HG03520 (cell line): Measurements from ENCODE around the gene TNFRSF13B.
"Not testable (repeated sequence)": the region's sequence is repeated elsewhere in the genome, so short reads cannot be mapped to it uniquely, and the experiment has no call there.

Experiments
- ATAC-seq: cut with Tn5 transposase; IDR thresholded peaks from one replicate; pipeline ENCODE4 v1.9.1; 2021; ENCODE audit warnings: mild to moderate bottlenecking, moderate library complexity; ENCODE audit not compliant: unreplicated experiment

TNFRSF13B gene

DNA sequence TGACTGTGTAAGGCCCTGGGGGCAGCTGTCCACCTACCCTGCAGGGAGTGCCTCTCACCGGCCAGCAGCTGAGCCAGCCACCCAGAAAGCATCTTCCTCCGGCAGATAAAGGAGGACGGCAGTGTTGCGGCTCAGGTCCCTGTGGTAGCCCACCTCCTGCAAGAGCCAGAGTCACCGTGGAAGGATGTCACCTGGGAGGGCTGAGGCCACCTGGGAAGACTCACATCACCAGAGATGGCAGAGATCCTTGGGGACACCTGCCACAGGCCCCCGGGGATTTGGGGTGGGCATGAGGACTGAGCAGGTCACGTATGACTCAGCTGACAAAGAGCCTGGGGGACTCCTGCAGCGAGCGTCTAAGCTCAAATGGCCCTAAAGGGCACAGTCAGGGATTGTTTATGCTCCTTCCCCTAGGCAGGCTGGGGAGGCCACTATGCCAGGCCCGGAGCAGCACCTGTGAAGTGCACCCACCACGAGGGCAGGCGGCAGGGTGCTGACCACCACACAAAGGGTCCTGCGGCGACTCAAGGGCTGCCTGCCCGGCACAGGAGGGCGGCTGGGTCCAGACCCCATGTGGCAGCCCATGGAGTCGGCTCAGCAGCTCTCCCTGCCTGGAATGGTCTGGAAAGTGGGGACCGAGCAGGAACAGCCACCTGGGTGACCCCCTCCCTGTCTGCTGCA lies 44.1 kb downstream of the TNFRSF13B start:
- ATAC-seq: no peak

GRCh38 chr17:16926571-16927451 lies 45.1 kb downstream of the TNFRSF13B start:
- no peak for ATAC-seq

GRCh38 chr17:16926061-16926511 lies 45.8 kb downstream of the TNFRSF13B start:
- ATAC-seq: no peak

- ATAC-seq: no peak
Observed at GRCh38 chr17:16925461-16926060, 46.4 kb downstream of the TNFRSF13B start.

GRCh38 chr17:16924696-16925440 lies 47.0 kb downstream of the TNFRSF13B start:
- no peak for ATAC-seq

DNA sequence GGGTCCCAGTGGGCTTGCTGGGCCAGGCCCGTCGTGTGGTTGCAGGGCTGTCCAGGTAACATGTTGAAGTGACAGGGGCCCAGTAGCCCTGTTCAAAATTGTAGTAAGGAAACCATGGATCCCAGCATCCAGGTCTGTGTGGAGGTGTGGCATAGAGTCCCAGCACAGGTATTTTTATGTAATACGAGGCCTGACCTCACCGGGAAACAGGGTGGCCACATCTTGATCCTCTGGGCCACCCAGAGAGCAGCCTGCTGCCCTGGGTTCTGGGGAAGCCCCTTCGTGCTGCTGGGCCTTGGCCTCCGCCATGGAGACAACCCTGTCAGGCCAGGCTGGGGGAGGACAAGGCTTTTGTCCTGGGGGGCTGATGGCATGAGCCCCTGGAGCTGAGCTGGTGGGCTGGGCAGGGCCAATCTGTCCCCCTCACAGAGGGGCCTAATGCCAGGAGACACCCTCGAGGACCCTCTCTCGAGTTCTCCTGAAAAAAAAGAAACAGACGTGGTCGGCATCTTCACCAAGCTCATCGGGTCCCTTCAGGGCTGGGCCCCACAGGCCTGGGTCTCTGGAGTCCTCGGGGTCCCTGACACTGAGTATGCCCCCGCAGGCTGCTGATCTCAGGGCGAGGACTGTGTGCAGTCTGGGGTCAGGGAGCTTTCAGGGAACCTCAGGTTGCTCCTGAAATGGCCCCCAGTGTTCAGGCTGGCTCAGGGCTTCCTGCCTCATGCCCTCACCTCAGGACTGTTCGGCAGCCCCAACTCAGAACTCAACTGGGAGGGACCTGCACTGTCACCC lies 47.8 kb downstream of the TNFRSF13B start:
- ATAC-seq: no peak

DNA sequence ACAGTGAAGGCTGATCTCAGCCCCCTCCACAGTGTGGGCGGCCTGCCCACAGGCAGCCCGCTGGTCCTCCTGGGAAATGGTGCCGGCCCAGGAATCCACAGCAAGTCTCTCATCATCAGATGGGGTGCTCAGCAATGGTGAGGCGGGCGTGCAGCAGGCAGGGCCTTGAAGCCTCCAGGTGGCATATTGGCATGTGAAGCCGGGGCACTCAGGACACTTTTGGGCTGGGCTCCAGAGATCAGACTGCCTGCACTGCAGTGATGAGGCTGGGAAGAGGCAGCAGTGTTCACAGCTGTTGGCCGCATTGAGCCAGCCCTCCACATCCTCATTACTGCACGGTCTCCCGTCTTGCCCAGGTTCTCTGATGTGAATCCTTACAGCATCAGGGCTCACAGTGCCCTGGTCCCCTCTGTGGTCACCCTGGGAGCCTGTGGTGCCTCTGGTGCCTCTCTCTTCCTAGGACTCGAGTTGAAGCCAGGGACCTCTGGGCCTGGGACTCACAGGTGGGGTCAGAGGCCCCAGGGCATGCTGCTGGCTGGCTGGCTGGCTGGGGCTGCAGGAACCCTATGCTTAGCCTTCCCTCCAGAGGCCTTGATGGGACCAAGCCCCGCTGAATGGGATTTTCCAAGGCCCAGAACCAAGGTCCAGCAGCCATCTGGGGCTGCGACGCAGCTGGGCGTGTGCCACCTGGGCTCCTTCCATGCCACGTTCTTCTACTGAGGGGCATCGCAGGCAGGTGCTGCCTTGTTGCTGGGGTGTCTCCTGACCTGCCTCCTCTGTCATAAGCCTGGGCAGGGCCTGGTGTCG lies 48.6 kb downstream of the TNFRSF13B start:
- ATAC-seq: no peak

- ATAC-seq: no peak
Observed at GRCh38 chr17:16922386-16923096, 49.4 kb downstream of the TNFRSF13B start.

DNA sequence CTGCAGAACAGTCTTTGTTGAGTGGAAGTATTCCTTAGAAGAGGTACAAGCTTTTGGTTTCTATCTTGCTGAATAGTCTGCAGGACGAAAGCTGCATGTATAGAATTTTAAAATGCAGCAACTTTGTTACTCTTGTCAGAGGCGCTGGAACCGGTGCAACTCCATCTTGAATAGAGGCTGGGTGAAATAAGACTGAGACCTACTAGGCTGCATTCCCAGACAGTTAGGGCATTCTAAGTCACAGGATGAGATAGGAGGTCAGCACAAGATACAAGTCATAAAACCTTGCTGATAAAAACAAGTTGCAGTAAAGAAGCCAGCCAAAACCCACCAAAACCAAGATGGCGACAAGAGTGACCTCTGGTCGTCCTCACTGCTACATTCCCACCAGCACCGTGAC lies 50.5 kb downstream of the TNFRSF13B start:
- ATAC-seq: not testable (repeated sequence)

GRCh38 chr17:16920628-16921020 lies 51.3 kb downstream of the TNFRSF13B start:
- ATAC-seq: no peak

- no peak for ATAC-seq
Observed at GRCh38 chr17:16919663-16920627, 52.0 kb downstream of the TNFRSF13B start.

GRCh38 chr17:16918443-16918842 lies 53.5 kb downstream of the TNFRSF13B start:
- no peak for ATAC-seq

DNA sequence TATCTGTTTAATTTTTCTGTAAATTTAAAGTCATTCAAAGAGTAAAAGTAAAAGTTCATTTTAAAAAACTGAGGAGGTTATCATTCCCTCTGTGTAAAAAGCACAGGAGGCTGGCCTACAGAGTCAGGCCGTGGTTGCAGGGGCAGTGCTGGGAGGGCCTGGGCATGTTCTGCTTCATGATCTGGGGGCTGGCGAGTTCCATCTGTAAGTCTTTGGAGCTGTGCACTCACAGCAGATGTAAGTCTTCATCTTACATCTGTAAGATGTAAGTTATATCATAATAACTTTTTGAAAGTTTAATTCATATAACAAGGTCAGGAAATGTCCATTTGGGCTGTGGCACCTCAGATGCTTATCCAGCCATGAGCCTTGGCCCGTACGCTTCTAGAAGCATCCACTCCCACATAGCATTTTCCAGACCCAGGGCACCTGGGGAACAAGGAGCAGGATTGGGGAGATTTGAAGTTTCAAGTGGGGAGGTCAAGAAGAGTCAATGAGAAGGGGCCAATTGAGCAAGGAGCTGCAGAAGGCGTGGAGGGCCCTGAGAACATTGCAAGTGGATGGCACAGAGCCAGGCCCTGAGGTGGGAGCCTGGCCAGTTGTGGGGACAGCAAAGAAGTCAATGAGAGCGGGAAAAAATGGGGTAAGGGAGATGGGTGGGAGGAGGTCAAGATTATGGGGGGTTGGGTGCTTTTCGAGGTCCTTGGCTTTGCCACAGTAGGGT lies 54.1 kb downstream of the TNFRSF13B start:
- no peak for ATAC-seq

GRCh38 chr17:16916557-16916920 lies 55.4 kb downstream of the TNFRSF13B start:
- ATAC-seq: no peak

DNA sequence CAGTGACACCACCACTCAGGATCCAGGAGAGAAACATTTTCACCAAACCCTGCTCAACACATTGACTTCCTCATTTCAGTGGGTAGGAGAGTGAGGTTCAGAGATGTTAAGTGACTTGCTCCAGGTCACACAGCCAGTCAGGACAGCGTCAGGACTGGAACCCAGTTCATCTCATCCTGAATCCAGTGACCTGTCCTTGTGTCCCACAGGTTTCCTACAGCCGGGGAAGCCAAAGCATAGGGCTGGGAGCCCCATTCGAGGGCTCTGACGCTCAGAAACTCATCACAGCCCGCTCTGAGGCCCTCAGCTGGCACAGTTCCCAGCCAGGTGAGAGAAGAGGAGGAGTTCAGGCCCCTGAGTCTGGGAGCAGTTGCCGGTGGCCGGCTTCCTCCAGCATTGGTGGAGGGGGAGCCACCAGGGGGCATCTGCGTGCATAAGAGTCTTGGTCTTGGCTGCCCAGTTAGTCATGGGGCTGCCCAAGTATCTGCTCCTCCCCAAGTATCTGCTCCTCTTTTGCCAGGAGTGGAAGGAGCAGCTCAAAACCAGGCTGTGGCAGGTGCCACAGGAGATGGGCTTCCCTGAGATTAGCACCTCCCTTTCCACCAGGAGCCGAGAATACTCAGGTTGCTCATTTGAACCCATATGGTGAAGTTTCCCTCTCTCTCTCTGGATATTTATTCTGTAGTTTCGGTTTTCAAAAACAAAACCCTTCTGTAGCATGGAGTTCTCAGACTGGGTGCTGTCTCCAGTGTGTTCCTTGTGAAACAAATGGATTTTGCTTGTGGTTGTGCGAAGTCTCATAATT lies 56.0 kb downstream of the TNFRSF13B start:
- no peak for ATAC-seq

- ATAC-seq: no peak
Observed at GRCh38 chr17:16913463-16913862, 58.5 kb downstream of the TNFRSF13B start.
